WI38 (cell line): Measurements from ENCODE around the gene RNF44.

Source experiments
- H3K4me3 ChIP-seq: 2 replicates; pipeline ENCODE4 v1.5.1; 2011; ENCODE audit warnings: low read depth, mild to moderate bottlenecking, control low read depth, low read length
- CTCF ChIP-seq: IDR thresholded peaks from 2 replicates; pipeline ENCODE4 v1.5.1; 2012; ENCODE audit warnings: low read depth, mild to moderate bottlenecking, control low read depth, low read length

The RNF44 gene

DNA sequence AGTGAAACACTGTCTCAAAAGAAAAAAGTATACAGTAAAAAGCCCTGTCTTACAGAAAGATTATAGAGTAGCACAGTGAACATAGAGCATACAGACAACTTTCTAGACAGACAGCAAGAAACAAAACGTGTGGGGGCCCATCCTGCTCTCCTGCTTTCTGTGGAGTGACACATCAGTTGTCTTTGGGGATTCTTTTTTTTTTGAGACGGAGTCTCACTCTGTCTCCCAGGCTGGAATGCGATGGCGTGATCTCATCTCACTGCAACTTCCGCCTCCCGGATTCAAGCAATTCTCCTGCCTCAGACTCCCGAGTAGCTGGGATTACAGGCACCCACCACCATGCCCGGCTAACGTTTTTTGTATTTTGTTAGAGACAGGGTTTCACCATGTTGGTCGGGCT, 26.8 kb upstream of the RNF44 start:
- TF ChIP-seq CTCF = no peak
- H3K4me3 ChIP-seq = no peak overlapping the region

- H3K4me3 ChIP-seq = no peak overlapping the region
- TF ChIP-seq CTCF = no peak
Measured at GRCh38 chr5:176562189-176562588, 25.0 kb upstream of the RNF44 start.

- no peak overlapping the region for H3K4me3 ChIP-seq
- TF ChIP-seq CTCF = no peak
Measured at GRCh38 chr5:176561259-176561658, 24.1 kb upstream of the RNF44 start.

- H3K4me3 ChIP-seq = no peak overlapping the region
- no peak for TF ChIP-seq CTCF
Measured at GRCh38 chr5:176560364-176560763, 23.2 kb upstream of the RNF44 start.

GRCh38 chr5:176559683-176560082, 22.5 kb upstream of the RNF44 start:
- H3K4me3 ChIP-seq = no peak overlapping the region
- TF ChIP-seq CTCF = no peak

- H3K4me3 ChIP-seq = no peak overlapping the region
- no peak for TF ChIP-seq CTCF
Measured at GRCh38 chr5:176557846-176558245, 20.6 kb upstream of the RNF44 start.

GRCh38 chr5:176553260-176554085, 16.3 kb upstream of the RNF44 start:
- H3K4me3 ChIP-seq = no peak overlapping the region

More at GRCh38 chr5:176553260-176554085, 16.3 kb upstream of the RNF44 start:
- no peak for TF ChIP-seq CTCF
